Brain microvascular endothelial cell (primary cell): ENCODE results near the gene DOCK3.

Experiments
- DNase-seq: peaks from one replicate; pipeline ENCODE4 v3.0.0-alpha.2; 2020
- H3K27ac ChIP-seq: fragments of 250-450 bp; sonication (Bioruptor Pico); 2 replicates; pipeline ENCODE4 v1.5.1; 2020; ENCODE audit warnings: mild to moderate bottlenecking, moderate library complexity
- H3K27me3 ChIP-seq: fragments of 250-450 bp; sonication (Bioruptor Pico); replicated peaks from 2 replicates; pipeline ENCODE4 v1.5.1; 2020; ENCODE audit warnings: mild to moderate bottlenecking
- H3K36me3 ChIP-seq: fragments of 250-450 bp; sonication (Bioruptor Pico); replicated peaks from 2 replicates; pipeline ENCODE4 v1.5.1; 2020; ENCODE audit warnings: mild to moderate bottlenecking
- H3K4me3 ChIP-seq: 2 replicates; pipeline ENCODE4 v1.5.1; 2011; ENCODE audit warnings: low read depth, mild to moderate bottlenecking, control low read depth, low read length, moderate library complexity
- in situ Hi-C: cut with HindIII; loops from 2 replicates; pipeline ENCODE4 v1.10.0; 2017; ENCODE audit warnings: low sequenced_read_pairs, low pct_ligation_motif_present
- TF ChIP-seq, protein P1 (sequence below): IDR thresholded peaks from 2 replicates; pipeline ENCODE4 v1.5.1; 2011; ENCODE audit warnings: low read depth, mild to moderate bottlenecking, moderate library complexity, low read length, control low read depth, inconsistent platforms; ENCODE audit errors: missing control alignments

The DOCK3 gene

DNA sequence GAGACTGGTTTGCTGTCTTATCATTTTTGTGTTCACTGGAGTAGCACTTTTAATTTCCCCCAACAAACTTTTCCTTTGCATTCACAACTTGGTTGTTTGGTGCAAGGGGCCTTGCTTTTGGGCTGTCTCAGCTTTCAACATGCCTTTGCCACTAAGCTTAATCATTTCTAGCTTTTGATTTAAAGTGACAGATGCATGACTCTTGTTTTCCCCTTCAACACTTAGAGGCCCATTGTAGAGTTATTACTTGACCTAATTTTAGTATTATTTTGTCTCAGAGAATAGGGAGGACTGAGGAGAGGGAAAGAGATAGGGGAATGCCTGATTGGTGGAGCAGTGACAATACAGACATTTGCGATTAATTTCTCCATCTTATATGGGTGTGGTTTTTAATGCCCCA, 370.3 kb downstream of the DOCK3 start:
- Histone ChIP-seq H3K4me3 (no peak overlapping the region), H3K27me3 (no peaks in the 10 kb centered on the region), H3K36me3 (no peaks in the 10 kb centered on the region), H3K27ac (no peak overlapping the region)
- DNase-seq = no peak
- TF ChIP-seq, protein P1, sequence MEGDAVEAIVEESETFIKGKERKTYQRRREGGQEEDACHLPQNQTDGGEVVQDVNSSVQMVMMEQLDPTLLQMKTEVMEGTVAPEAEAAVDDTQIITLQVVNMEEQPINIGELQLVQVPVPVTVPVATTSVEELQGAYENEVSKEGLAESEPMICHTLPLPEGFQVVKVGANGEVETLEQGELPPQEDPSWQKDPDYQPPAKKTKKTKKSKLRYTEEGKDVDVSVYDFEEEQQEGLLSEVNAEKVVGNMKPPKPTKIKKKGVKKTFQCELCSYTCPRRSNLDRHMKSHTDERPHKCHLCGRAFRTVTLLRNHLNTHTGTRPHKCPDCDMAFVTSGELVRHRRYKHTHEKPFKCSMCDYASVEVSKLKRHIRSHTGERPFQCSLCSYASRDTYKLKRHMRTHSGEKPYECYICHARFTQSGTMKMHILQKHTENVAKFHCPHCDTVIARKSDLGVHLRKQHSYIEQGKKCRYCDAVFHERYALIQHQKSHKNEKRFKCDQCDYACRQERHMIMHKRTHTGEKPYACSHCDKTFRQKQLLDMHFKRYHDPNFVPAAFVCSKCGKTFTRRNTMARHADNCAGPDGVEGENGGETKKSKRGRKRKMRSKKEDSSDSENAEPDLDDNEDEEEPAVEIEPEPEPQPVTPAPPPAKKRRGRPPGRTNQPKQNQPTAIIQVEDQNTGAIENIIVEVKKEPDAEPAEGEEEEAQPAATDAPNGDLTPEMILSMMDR = no peak
- in situ Hi-C loops = no loop called here

DNA sequence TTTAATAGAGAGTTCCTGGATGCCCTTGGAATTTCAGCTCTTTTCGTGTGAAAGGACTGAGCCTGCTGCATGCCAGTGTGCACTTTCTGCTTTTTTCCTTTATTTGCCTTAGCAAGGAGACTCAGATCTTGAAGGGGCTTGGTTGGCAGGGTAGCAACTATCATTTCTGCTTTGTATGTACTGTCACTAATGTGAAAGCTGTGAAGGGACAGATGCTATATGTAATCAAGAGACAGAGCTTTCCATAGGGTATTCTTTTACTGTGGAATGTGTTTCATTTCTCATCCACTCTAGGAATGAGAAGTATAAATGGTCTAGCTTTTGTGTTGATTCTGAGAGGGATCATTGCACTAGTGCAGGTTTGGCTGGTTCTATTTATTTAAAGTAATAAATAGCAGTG, 377.8 kb downstream of the DOCK3 start:
- TF ChIP-seq, protein P1 = no peak
- in situ Hi-C loops = no loop called here
- Histone ChIP-seq H3K27ac (no peak overlapping the region), H3K36me3 (no peaks in the 10 kb centered on the region), H3K4me3 (no peak overlapping the region), H3K27me3 (no peaks in the 10 kb centered on the region)
- DNase-seq = no peak

DNA sequence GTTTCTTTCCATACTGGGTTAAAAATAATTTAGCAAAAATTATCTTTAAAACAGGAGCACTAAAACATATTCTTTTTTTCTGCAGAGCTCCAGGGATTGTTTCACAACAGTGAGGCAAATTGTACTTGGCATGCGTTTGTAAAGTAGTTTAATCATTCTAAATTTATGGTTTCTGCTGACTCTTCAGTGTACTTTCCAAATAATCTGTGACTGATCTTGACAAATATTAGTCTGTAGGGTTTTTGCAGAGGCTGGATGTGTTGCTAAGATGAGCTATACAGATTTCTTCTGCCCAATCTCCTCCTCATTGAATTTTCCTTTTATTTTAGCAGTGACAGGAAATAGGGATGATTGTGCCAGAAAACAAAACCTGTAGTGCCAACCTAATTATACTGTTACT, 382.4 kb downstream of the DOCK3 start:
- TF ChIP-seq, protein P1 = no peak
- in situ Hi-C loops = no loop called here
- Histone ChIP-seq H3K27me3 (no peaks in the 10 kb centered on the region), H3K36me3 (no peaks in the 10 kb centered on the region), H3K27ac (no peak overlapping the region), H3K4me3 (no peak overlapping the region)
- no peak for DNase-seq

DNA sequence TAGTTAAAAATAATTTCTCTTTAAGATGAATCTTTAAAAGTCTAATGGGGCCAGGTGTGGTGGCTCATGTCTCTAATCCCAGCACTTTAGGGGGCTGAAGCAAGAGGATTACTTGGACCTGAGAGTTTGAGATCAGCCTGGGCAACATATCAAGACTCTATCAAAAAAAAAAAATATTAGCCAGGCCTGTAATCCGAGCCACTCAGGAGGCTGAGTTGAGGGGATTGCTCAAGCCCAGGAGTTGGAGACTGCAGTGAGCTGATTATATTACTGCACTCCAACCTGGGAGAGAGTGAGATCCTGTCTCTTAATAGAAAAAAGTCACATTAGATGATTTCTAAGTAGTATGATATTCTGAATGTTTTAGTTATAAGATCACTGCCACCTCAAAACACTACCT, 388.3 kb downstream of the DOCK3 start:
- DNase-seq = no peak
- Histone ChIP-seq H3K36me3 (no peaks in the 10 kb centered on the region), H3K27ac (no peak overlapping the region), H3K27me3 (no peaks in the 10 kb centered on the region), H3K4me3 (no peak overlapping the region)
- TF ChIP-seq, protein P1 = no peak
- in situ Hi-C loops = no loop called here

DNA sequence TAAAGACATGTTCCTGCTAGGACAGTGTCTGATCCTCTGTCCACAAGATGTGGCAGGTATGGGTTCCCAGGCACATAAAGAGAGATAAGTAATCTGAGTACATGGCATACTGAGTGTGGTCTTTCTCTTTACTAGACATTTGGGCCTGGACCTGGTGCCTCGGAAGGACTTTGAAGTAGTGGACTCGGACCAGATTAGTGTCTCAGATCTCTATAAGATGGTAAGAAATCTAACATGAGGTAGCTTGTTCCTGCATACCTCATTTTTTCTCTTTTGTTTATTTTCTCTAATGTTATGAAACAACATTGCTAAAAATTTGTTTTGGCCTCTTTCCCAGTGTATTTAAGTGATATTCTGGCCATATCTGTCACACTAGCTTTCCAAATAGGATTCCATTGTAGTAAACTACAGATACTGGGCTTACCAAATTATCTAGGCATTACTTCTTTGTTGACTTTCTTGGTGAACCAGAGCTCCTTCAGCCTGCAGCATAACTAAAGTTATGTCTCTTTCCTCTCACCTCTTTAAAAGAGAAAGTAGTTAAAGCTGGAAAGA, 400.6 kb downstream of the DOCK3 start:
- TF ChIP-seq, protein P1 = no peak
- in situ Hi-C loops = no loop called here
- H3K4me3 ChIP-seq = no peak overlapping the region
- no peaks in the 10 kb centered on the region for H3K27me3 ChIP-seq
- H3K27ac ChIP-seq = no peak overlapping the region
- DNase-seq = no peak
- H3K36me3 ChIP-seq = no peaks in the 10 kb centered on the region

DNA sequence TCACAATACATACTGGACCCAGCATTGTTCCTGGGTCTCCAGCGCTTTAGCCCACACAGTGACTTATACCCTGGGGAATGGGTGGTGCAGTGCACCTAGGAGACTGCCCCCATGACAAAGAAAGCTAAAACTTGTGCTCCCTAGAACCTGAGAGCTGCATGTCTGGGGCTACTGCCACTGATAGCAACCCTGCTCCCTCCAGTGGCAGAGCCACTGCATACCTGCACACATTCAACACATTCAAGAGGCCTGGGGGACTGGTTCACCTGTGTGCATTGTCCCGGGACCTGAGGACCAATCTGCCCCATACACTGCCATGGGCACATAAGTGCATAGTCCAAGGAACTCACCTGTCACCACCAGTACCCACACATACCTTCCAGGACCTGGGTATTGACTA, 407.6 kb downstream of the DOCK3 start:
- Histone ChIP-seq H3K36me3 (no peaks in the 10 kb centered on the region), H3K4me3 (no peak overlapping the region), H3K27ac (no peak overlapping the region), H3K27me3 (no peaks in the 10 kb centered on the region)
- in situ Hi-C loops = no loop called here
- TF ChIP-seq, protein P1 = no peak
- DNase-seq = no peak
